Liver (tissue), 3 donors: ENCODE data around the gene ATP2B3.

Source experiments
- CTCF ChIP-seq: fragments of 150-350 bp; IDR thresholded peaks from 2 replicates; pipeline ENCODE4 v1.5.1; 2017; ENCODE audit warnings: improper control_type of control experiment, low read depth, low read length; ENCODE audit not compliant: missing input control
- EGR1 ChIP-seq, 2 donors: IDR thresholded peaks; 2 replicates each; pipeline ENCODE4 v1.6.1; 2016 to 2018; ENCODE audit warnings: antibody characterized with exemption in 2 of 2, low read depth in 2 of 2
- FOXA1 ChIP-seq: IDR thresholded peaks from 2 replicates; pipeline ENCODE4 v1.6.1; 2016; ENCODE audit warnings: antibody characterized with exemption
- JUND ChIP-seq, 2 donors: IDR thresholded peaks; 2 replicates each; pipeline ENCODE4 v1.6.1; 2016; ENCODE audit warnings: antibody characterized with exemption in 2 of 2
- MAX ChIP-seq: IDR thresholded peaks from 2 replicates; pipeline ENCODE4 v1.6.1; 2016; ENCODE audit warnings: antibody characterized with exemption
- RAD21 ChIP-seq, 2 donors: IDR thresholded peaks; 2 replicates each; pipeline ENCODE4 v1.6.1; 2016; ENCODE audit warnings: antibody characterized with exemption in 2 of 2, mild to moderate bottlenecking in 2 of 2
- REST ChIP-seq: IDR thresholded peaks from 2 replicates; pipeline ENCODE4 v1.6.1; 2016; ENCODE audit warnings: antibody characterized with exemption, mild to moderate bottlenecking
- RXRA ChIP-seq, 2 donors: IDR thresholded peaks; 2 replicates each; pipeline ENCODE4 v1.6.1; 2017 to 2018; ENCODE audit warnings: antibody characterized with exemption in 2 of 2, mild to moderate bottlenecking in 1 of 2
- SP1 ChIP-seq: IDR thresholded peaks from 2 replicates; pipeline ENCODE4 v1.6.1; 2018; ENCODE audit warnings: antibody characterized with exemption, mild to moderate bottlenecking
- TAF1 ChIP-seq: conservative IDR thresholded peaks from 2 replicates; pipeline ENCODE4 v1.6.1; 2016; ENCODE audit warnings: antibody characterized with exemption, mild to moderate bottlenecking
- YY1 ChIP-seq: IDR thresholded peaks from 2 replicates; pipeline ENCODE4 v1.6.1; 2016; ENCODE audit warnings: antibody characterized with exemption, mild to moderate bottlenecking
- ZBTB33 ChIP-seq: IDR thresholded peaks from 2 replicates; pipeline ENCODE4 v1.6.1; 2016; ENCODE audit warnings: antibody characterized with exemption
- donor health status: healthy.
- donor health status: healthy.

GRCh38 chrX:153549807-153550206 lies 32.4 kb downstream of the ATP2B3 start:
- TF ChIP-seq CTCF (no peak), MAX (no peak), REST (no peak), RAD21 (IDR thresholded peaks at IDR 0.05) (no peak), FOXA1 (no peak), TAF1 (no peak), JUND (IDR thresholded peaks at IDR 0.05) (no peak), YY1 (no peak), SP1 (no peak), RXRA (IDR thresholded peaks at IDR 0.05) (no peak), EGR1 (IDR thresholded peaks at IDR 0.05; ENCODE audit: low read depth in 2 of 2) (no peak), ZBTB33 (no peak)
